GM12878 (cell line): ENCODE measurements around the gene MLKL. TPM values are rescaled to one million over a fixed set of nuclear protein-coding genes. Genes with fewer than 3 reads are reported as not detected.

ENCODE experiments used
- ATAC-seq: fragments of 200-7000 bp; cut with Tn5 transposase; 3 replicates; pipeline ENCODE4 v1.9.1; 2020; ENCODE audit warnings: mild to moderate bottlenecking, moderate library complexity
- BruUV-seq: library from RNA; stranded (reverse); fragments of 400-500 nt; replicated peaks from 2 replicates; lab custom pipeline; 2021; lab: Mats Ljungman, UMichigan
- CTCF ChIA-PET: fragments of 300-600 bp; sonication (Branson Sonifier 250); formaldehyde crosslinking; extraction: SDS; loops from one replicate; lab custom pipeline; 2021; ENCODE audit warnings: inconsistent platforms; lab: Yijun Ruan, JAX
- POLR2A ChIA-PET: fragments of 350-600 bp; formaldehyde crosslinking; extraction: SDS; loops from one replicate; lab custom pipeline; 2021; ENCODE audit warnings: inconsistent platforms; lab: Charles Lee
- RAD21 ChIA-PET: fragments of 300-600 bp; sonication (Branson Sonifier 250); formaldehyde crosslinking; loops from one replicate; lab custom pipeline; 2023; ENCODE audit warnings: antibody characterized with exemption; ENCODE audit not compliant: unreplicated experiment; lab: Charles Lee
- SMC1A ChIA-PET: fragments of 300-600 bp; sonication (Branson Sonifier 250); formaldehyde crosslinking; loops from one replicate; lab custom pipeline; 2023; ENCODE audit not compliant: unreplicated experiment, uncharacterized antibody; lab: Charles Lee
- DNase-seq: peaks from one replicate; pipeline ENCODE4 v3.0.0-alpha.2; 2011; ENCODE audit warnings: low read depth, low spot score
- FAIRE-seq: peaks from 3 replicates; lab custom pipeline; 2011; peaks lifted over from hg19 to GRCh38; lab: Jason Lieb, UNC
- H2AFZ ChIP-seq: 2 replicates; pipeline ENCODE4 v1.6.0; 2011; ENCODE audit warnings: low read depth, low read length, control low read depth; ENCODE audit not compliant: control insufficient read depth
- H3K27ac ChIP-seq: 2 replicates; pipeline ENCODE4 v1.5.1; 2011; ENCODE audit warnings: control low read depth; ENCODE audit not compliant: control insufficient read depth, insufficient read depth
- H3K27me3 ChIP-seq, 2 experiments: replicated peaks in 1 of 2; 2 replicates each; pipeline versions ENCODE4 v1.6.0 to v1.6.1; 2011; ENCODE audit warnings: low read length in 1 of 2; ENCODE audit not compliant: control insufficient read depth in 2 of 2, insufficient read depth in 2 of 2
- H3K36me3 ChIP-seq, 2 experiments: 2 replicates each; pipeline ENCODE4 v1.5.1; 2011; ENCODE audit warnings: low read length in 1 of 2; ENCODE audit not compliant: control insufficient read depth in 2 of 2, insufficient read depth in 2 of 2
- H3K4me1 ChIP-seq: 2 replicates; pipeline ENCODE4 v1.6.1; 2011; ENCODE audit warnings: mild to moderate bottlenecking, low read length, moderate library complexity, mixed read lengths; ENCODE audit not compliant: control insufficient read depth, insufficient read depth
- H3K4me2 ChIP-seq: 2 replicates; pipeline ENCODE4 v1.6.0; 2011; ENCODE audit warnings: control low read depth; ENCODE audit not compliant: control insufficient read depth, insufficient read depth
- H3K4me3 ChIP-seq: fragments of 200-600 bp; sonication (generic); 2 replicates; pipeline ENCODE4 v1.5.1; 2016
- H3K79me2 ChIP-seq: 2 replicates; pipeline ENCODE4 v1.6.0; 2011; ENCODE audit warnings: low read length; ENCODE audit not compliant: control insufficient read depth, insufficient read depth
- H3K9ac ChIP-seq: 2 replicates; pipeline ENCODE4 v1.8.0; 2011; ENCODE audit warnings: low read length, control low read depth, mixed read lengths; ENCODE audit not compliant: control insufficient read depth, insufficient read depth
- H3K9me3 ChIP-seq: replicated peaks from 3 replicates; pipeline ENCODE4 v1.5.1; 2011; ENCODE audit warnings: mild to moderate bottlenecking, low read length; ENCODE audit not compliant: control insufficient read depth, insufficient read depth
- H4K20me1 ChIP-seq: 2 replicates; pipeline ENCODE4 v1.6.0; 2011; ENCODE audit not compliant: control insufficient read depth, insufficient read depth
- BCLAF1 ChIP-seq: fragments of 450-650 bp; IDR thresholded peaks from 2 replicates; pipeline ENCODE4 v1.6.1; 2017; ENCODE audit warnings: antibody characterized with exemption, mild to moderate bottlenecking, moderate library complexity
- RELB ChIP-seq: fragments of 450-650 bp; IDR thresholded peaks from 2 replicates; pipeline ENCODE4 v1.6.1; 2017; ENCODE audit warnings: low read depth, mild to moderate bottlenecking, moderate library complexity
- ZNF687 ChIP-seq: fragments of 450-650 bp; IDR thresholded peaks from 2 replicates; pipeline ENCODE4 v1.6.1; 2017; ENCODE audit warnings: mild to moderate bottlenecking, moderate library complexity
- WGBS: methylation state at CpG from one replicate; pipeline ENCODE4 v1.1.6; 2016; ENCODE audit warnings: low lambda C conversion rate; ENCODE audit not compliant: insufficient replicate concordance, insufficient coverage; ENCODE audit errors: missing lambda C conversion rate; 5-methylcytosine and 5-hydroxymethylcytosine counted together
- in situ Hi-C: fragments of 300-500 bp; cut with MboI; formaldehyde crosslinking; loops from 9 replicates; pipeline ENCODE4 v1.14.3; 2018; ENCODE audit warnings: mixed read lengths
- intact Hi-C: fragments of 100-400 bp; cut with micrococcal nuclease; formaldehyde crosslinking; loops from one replicate; pipeline ENCODE4 v1.14.2; 2022; ENCODE audit not compliant: unreplicated experiment
- polyA plus RNA-seq, 11 experiments: library from polyadenylated mRNA; depleted of rRNA in 4 of 11; unstranded in 6 of 11; stranded (reverse) in 5 of 11; fragments of >200 nt; fragmentation: Nextera tagmentation in 4 of 11; fragmentation: Illumina TruSeq in 1 of 11; extraction: Ambion mirVana in 4 of 11; extraction: Trizol in 1 of 11; gene quantifications; 1 replicate in 1 of 11; 2 replicates in 10 of 11; pipeline versions ENCODE4 v1.2.1 to v1.2.3, GENCODE V29; 2011 to 2016; ENCODE audit warnings: inconsistent platforms in 2 of 11, missing spikeins in 2 of 11, low read depth in 1 of 11
- total RNA-seq, 4 experiments: library from RNA; depleted of rRNA in 3 of 4; stranded (reverse); fragments of >200 nt in 3 of 4; fragmentation: Illumina TruSeq in 1 of 4; extraction: Trizol in 1 of 4; gene quantifications; 2 replicates each; pipeline versions ENCODE4 v1.2.1 to v1.2.3, GENCODE V29; 2013 to 2021

Gene MLKL
- total and polyA plus RNA-seq, 10 of the 15 experiments (the other 5 are each of a cell fraction or from before 2014, with no cell fraction given), result 3.8 to 14.5 (median 11.2) TPM

- in situ Hi-C loops (loop anchor here (10.0 kb wide), 1 partner anchor 311 kb away; no protein-coding TSS in a partner anchor), intact Hi-C loops (no loop called here)
- Histone ChIP-seq H3K36me3 (peaks cover 27 to 35% of the 10 kb centered on the region in 2 experiments), H3K27ac (no peak overlapping the region), H3K4me1 (peaks cover 9% of the 10 kb centered on the region), H3K79me2 (no peaks in the 10 kb centered on the region), H2AFZ (no peak overlapping the region), H3K4me2 (no peak overlapping the region), H3K4me3 (no peak overlapping the region), H4K20me1 (no peaks in the 10 kb centered on the region; the same call in 1 of the 2 replicates), H3K9ac (no peak overlapping the region), H3K27me3 (no peaks in the 10 kb centered on the region), H3K9me3 (no peaks in the 10 kb centered on the region)
- 82% methylated on average over 11 of the region's 14 CpGs for WGBS
- TF ChIP-seq BCLAF1 (no peak), ZNF687 (no peak), RELB (no peak)
- POLR2A ChIA-PET, result no interaction called here
- no peak for ATAC-seq
- FAIRE-seq, result no peak
- no peak for DNase-seq
- BruUV-seq, result no TSS peak
- CTCF ChIA-PET, result interaction anchor here (0.7 to 1.5 kb wide), 7 partner anchors 9 to 317 kb away, joined by 3 to 6 read pairs (median 3); no protein-coding TSS in a partner anchor
- RAD21 ChIA-PET, result no interaction called here
- SMC1A ChIA-PET, result interaction anchor here (0.8 to 1.7 kb wide), 4 partner anchors 13 to 321 kb away, joined by 3 to 4 read pairs (median 4); no protein-coding TSS in a partner anchor
Measured at GRCh38 chr16:74625500-74626350, 74.9 kb downstream of the MLKL start.
